Neural cell (in vitro differentiated cells): ENCODE data around the gene EEPD1. TPM values are rescaled to one million over a fixed set of nuclear protein-coding genes. Genes with fewer than 3 reads are reported as not detected.
A peak's percentile ranks its signal among the peaks of the same experiment; 100 is the strongest.

Experiments
- H2AFZ ChIP-seq: fragments of 200-600, 300-800 bp; sonication (generic), shearing (Covaris generic); 2 replicates; pipeline ENCODE4 v1.6.0; 2014; ENCODE audit warnings: low read depth, mild to moderate bottlenecking, antibody characterized with exemption, low read length, moderate library complexity
- H3F3A ChIP-seq: fragments of 200-600 bp; shearing (Covaris generic); 2 replicates; pipeline ENCODE4 v1.6.1; 2016; ENCODE audit warnings: mild to moderate bottlenecking, moderate library complexity, mixed read lengths, antibody characterized with exemption, low read length; ENCODE audit not compliant: insufficient read depth, poor library complexity, severe bottlenecking
- H3K27ac ChIP-seq: fragments of 200-600, 300-800 bp; sonication (generic), shearing (Covaris generic); 2 replicates; pipeline ENCODE4 v1.5.1; 2014; ENCODE audit warnings: mild to moderate bottlenecking, low read length, moderate library complexity
- H3K27me3 ChIP-seq: fragments of 300-800, 200-600 bp; sonication (generic), shearing (Covaris generic); 2 replicates; pipeline ENCODE4 v1.6.0; 2014; ENCODE audit warnings: mild to moderate bottlenecking, low read depth, low read length, moderate library complexity; ENCODE audit not compliant: insufficient read depth
- H3K36me3 ChIP-seq: fragments of 300-800, 200-600 bp; sonication (generic), shearing (Covaris generic); 2 replicates; pipeline ENCODE4 v1.5.1; 2014; ENCODE audit warnings: mild to moderate bottlenecking, antibody characterized with exemption, low read length, moderate library complexity; ENCODE audit not compliant: insufficient read depth
- H3K4me2 ChIP-seq: fragments of 300-800, 200-600 bp; sonication (generic), shearing (Covaris generic); 2 replicates; pipeline ENCODE4 v1.6.0; 2014; ENCODE audit warnings: mild to moderate bottlenecking, low read length
- H3K4me3 ChIP-seq: fragments of 300-800, 200-600 bp; sonication (generic), shearing (Covaris generic); 2 replicates; pipeline ENCODE4 v1.5.1; 2014; ENCODE audit warnings: mild to moderate bottlenecking, low read length, moderate library complexity
- H3K79me2 ChIP-seq: fragments of 200-600 bp; shearing (Covaris generic); replicated peaks from 2 replicates; pipeline ENCODE4 v1.6.0; 2014; ENCODE audit warnings: mild to moderate bottlenecking, low read length, moderate library complexity; ENCODE audit not compliant: insufficient read depth
- H3K9ac ChIP-seq: fragments of 300-800, 200-600 bp; sonication (generic), shearing (Covaris generic); 2 replicates; pipeline ENCODE4 v1.6.1; 2016; ENCODE audit warnings: mild to moderate bottlenecking, low read length, mixed read lengths
- H3K9me2 ChIP-seq: fragments of 200-600 bp; shearing (Covaris generic); 2 replicates; pipeline ENCODE4 v1.6.1; 2016; ENCODE audit warnings: mild to moderate bottlenecking, low read length, mixed read lengths; ENCODE audit not compliant: insufficient read depth
- H3K9me3 ChIP-seq: fragments of 200-600, 300-800 bp; sonication (generic), shearing (Covaris generic); 2 replicates; pipeline ENCODE4 v1.6.1; 2016; ENCODE audit warnings: mild to moderate bottlenecking, mixed run types, low read length, moderate library complexity, mixed read lengths
- H4K20me1 ChIP-seq: fragments of 200-600 bp; shearing (Covaris generic); 2 replicates; pipeline ENCODE4 v1.6.1; 2016; ENCODE audit warnings: mild to moderate bottlenecking, mixed run types; ENCODE audit not compliant: insufficient read depth
- EP300 ChIP-seq: fragments of 450-650 bp; conservative IDR thresholded peaks from 2 replicates; pipeline ENCODE4 v1.6.1; 2014; ENCODE audit warnings: antibody characterized with exemption, mild to moderate bottlenecking, moderate library complexity; ENCODE audit not compliant: poor library complexity, severe bottlenecking
- EZH2 ChIP-seq: fragments of 200-600, 300-800 bp; shearing (Covaris generic), sonication (generic); IDR thresholded peaks from 2 replicates; pipeline ENCODE4 v1.6.1; 2014; ENCODE audit warnings: antibody characterized with exemption, low read length, borderline replicate concordance, mild to moderate bottlenecking; ENCODE audit not compliant: insufficient read depth, poor library complexity, severe bottlenecking
- MXI1 ChIP-seq: fragments of 450-650 bp; conservative IDR thresholded peaks from 2 replicates; pipeline ENCODE4 v1.6.1; 2014; ENCODE audit warnings: antibody characterized with exemption, mild to moderate bottlenecking; ENCODE audit not compliant: poor library complexity, severe bottlenecking
- POLR2AphosphoS5 ChIP-seq: IDR thresholded peaks from 2 replicates; pipeline ENCODE4 v1.6.1; 2012
- RAD21 ChIP-seq: fragments of 450-650 bp; conservative IDR thresholded peaks from 2 replicates; pipeline ENCODE4 v1.6.1; 2014; ENCODE audit warnings: antibody characterized with exemption, mild to moderate bottlenecking, moderate library complexity
- SMC3 ChIP-seq: fragments of 450-650 bp; conservative IDR thresholded peaks from 2 replicates; pipeline ENCODE4 v1.6.1; 2014; ENCODE audit warnings: antibody characterized with exemption, mild to moderate bottlenecking, moderate library complexity; ENCODE audit not compliant: poor library complexity
- TAF1 ChIP-seq: IDR thresholded peaks from 2 replicates; pipeline ENCODE4 v1.6.1; 2012; ENCODE audit warnings: low read depth
- polyA plus RNA-seq: library from polyadenylated mRNA; depleted of rRNA; stranded (reverse); fragments of >200 nt; gene quantifications from 2 replicates; pipeline ENCODE4 v1.2.3, GENCODE V29; 2014
- TF ChIP-seq, protein P1 (sequence below): fragments of 450-650 bp; IDR thresholded peaks from 2 replicates; pipeline ENCODE4 v1.5.1; 2014; ENCODE audit warnings: antibody characterized with exemption, mild to moderate bottlenecking, moderate library complexity; ENCODE audit not compliant: poor library complexity, severe bottlenecking
- TF ChIP-seq, protein P2 (sequence below): IDR thresholded peaks from 2 replicates; pipeline ENCODE4 v1.6.1; 2012; ENCODE audit warnings: borderline replicate concordance

The EEPD1 gene
- polyA plus RNA-seq, 1 donor from 2014 or later: 4.2 TPM

DNA sequence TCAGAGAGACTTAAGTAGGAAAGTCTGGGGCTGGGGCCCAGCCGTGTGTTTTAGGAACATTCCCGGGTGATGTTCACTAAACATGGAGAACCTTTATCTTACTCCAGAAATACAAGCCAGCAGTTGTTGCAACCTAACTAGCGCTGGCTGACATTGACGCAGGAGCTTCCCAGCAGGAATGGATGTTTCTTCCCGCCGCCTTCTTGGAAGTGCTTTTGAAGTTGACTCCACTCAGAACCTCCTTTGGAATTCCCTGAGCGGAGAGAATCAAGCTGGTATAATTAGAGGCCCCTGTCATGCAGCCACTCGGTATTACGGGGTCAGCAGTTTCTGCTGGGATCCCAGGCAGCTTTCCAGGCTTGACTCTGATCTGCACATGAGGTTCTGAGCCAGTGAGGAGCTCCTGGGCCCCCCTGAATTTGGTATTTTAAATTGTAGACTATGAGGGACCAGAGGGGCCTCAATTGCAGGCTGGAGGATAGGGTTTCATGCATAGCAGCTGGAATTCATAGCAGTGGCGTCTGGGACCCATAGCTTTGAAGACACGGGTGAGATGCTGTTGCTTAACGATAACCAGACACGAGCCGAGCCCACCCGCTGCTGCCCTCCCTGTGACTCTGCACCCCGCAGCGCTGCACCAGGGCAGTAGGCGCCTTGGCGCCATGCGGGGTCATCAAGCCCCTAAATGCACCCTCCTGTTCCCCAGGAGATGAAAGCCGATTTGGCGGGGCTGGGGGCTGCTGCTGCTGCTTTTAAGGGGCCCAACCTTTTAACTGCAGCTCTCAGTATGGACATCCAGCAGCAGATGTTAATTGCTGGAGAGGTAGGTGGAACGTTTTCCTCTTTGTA is 61.8 kb downstream of the EEPD1 start:
- Histone ChIP-seq H3K9me3 (no peaks in the 10 kb centered on the region), H3F3A (no peaks in the 10 kb centered on the region), H3K27ac (no peak overlapping the region), H3K79me2 (no peaks in the 10 kb centered on the region), H3K4me2 (no peak overlapping the region), H4K20me1 (no peaks in the 10 kb centered on the region), H3K9ac (no peak overlapping the region), H3K9me2 (no peaks in the 10 kb centered on the region), H3K27me3 (no peaks in the 10 kb centered on the region), H3K36me3 (no peaks in the 10 kb centered on the region), H3K4me3 (no peak overlapping the region), H2AFZ (no peak overlapping the region)
- TF ChIP-seq, protein P1, sequence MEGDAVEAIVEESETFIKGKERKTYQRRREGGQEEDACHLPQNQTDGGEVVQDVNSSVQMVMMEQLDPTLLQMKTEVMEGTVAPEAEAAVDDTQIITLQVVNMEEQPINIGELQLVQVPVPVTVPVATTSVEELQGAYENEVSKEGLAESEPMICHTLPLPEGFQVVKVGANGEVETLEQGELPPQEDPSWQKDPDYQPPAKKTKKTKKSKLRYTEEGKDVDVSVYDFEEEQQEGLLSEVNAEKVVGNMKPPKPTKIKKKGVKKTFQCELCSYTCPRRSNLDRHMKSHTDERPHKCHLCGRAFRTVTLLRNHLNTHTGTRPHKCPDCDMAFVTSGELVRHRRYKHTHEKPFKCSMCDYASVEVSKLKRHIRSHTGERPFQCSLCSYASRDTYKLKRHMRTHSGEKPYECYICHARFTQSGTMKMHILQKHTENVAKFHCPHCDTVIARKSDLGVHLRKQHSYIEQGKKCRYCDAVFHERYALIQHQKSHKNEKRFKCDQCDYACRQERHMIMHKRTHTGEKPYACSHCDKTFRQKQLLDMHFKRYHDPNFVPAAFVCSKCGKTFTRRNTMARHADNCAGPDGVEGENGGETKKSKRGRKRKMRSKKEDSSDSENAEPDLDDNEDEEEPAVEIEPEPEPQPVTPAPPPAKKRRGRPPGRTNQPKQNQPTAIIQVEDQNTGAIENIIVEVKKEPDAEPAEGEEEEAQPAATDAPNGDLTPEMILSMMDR: no peak
- TF ChIP-seq, protein P2, sequence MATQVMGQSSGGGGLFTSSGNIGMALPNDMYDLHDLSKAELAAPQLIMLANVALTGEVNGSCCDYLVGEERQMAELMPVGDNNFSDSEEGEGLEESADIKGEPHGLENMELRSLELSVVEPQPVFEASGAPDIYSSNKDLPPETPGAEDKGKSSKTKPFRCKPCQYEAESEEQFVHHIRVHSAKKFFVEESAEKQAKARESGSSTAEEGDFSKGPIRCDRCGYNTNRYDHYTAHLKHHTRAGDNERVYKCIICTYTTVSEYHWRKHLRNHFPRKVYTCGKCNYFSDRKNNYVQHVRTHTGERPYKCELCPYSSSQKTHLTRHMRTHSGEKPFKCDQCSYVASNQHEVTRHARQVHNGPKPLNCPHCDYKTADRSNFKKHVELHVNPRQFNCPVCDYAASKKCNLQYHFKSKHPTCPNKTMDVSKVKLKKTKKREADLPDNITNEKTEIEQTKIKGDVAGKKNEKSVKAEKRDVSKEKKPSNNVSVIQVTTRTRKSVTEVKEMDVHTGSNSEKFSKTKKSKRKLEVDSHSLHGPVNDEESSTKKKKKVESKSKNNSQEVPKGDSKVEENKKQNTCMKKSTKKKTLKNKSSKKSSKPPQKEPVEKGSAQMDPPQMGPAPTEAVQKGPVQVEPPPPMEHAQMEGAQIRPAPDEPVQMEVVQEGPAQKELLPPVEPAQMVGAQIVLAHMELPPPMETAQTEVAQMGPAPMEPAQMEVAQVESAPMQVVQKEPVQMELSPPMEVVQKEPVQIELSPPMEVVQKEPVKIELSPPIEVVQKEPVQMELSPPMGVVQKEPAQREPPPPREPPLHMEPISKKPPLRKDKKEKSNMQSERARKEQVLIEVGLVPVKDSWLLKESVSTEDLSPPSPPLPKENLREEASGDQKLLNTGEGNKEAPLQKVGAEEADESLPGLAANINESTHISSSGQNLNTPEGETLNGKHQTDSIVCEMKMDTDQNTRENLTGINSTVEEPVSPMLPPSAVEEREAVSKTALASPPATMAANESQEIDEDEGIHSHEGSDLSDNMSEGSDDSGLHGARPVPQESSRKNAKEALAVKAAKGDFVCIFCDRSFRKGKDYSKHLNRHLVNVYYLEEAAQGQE: peak; percentile 80
- TF ChIP-seq POLR2AphosphoS5 (no peak), TAF1 (no peak), RAD21 (no peak), EZH2 (no peak)

DNA sequence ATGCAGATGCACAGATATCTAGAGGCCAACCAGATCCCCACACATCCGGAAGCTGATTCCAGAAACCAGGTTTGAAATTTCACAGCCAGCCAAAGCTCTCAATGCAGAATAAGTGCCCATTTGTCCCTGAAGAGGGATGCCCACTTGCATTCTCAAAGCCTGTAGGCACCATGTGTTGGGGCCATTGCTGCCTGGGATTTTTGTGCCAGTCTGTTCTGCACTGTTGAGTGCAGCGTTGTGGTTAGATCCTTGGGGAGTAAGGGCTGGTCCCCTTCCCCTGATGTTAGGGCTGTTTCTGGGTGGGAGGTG is 62.4 kb downstream of the EEPD1 start:
- H3K79me2 ChIP-seq: no peaks in the 10 kb centered on the region
- H3F3A ChIP-seq: no peaks in the 10 kb centered on the region
- H3K36me3 ChIP-seq: no peaks in the 10 kb centered on the region
- H3K27me3 ChIP-seq: no peaks in the 10 kb centered on the region
- no peaks in the 10 kb centered on the region for H3K9me3 ChIP-seq
- no peaks in the 10 kb centered on the region for H3K9me2 ChIP-seq
- TF ChIP-seq, protein P2: no peak
- no peak for TF ChIP-seq RAD21
- no peak for TF ChIP-seq MXI1
- TF ChIP-seq POLR2AphosphoS5: no peak
- TF ChIP-seq EP300: no peak
- no peak for TF ChIP-seq SMC3
- TF ChIP-seq EZH2: no peak
- TF ChIP-seq, protein P1: no peak
- no peak for TF ChIP-seq TAF1
- H2AFZ ChIP-seq: no peak overlapping the region
- H4K20me1 ChIP-seq: no peaks in the 10 kb centered on the region
- no peak overlapping the region for H3K4me2 ChIP-seq
- no peak overlapping the region for H3K9ac ChIP-seq
- H3K4me3 ChIP-seq: no peak overlapping the region
- H3K27ac ChIP-seq: no peak overlapping the region
